ENCODE data around the gene MRPS11. TPM values are rescaled to one million over a fixed set of nuclear protein-coding genes. Genes with fewer than 3 reads are reported as not detected.
"Not testable (repeated sequence)": the region's sequence is repeated elsewhere in the genome, so short reads cannot be mapped to it uniquely, and the experiment has no call there.

Gene MRPS11
- total and polyA plus RNA-seq, 9 of the 15 experiments (the other 6 are each of a cell fraction or from before 2014, with no cell fraction given), result 28.3 to 83.2 (median 53.1) TPM

GRCh38 chr15:88472225-88472624, 4.7 kb downstream of the MRPS11 start:
- CTCF ChIA-PET (ENCODE audit: low intra/inter-chr PET ratio), result no interaction called here
- in situ Hi-C loops (cut with MboI), result loop anchor here (10.0 kb wide), 1 partner anchor 353 kb away; no protein-coding TSS in a partner anchor
- POLR2A ChIA-PET, result interaction anchor here (0.9 to 1.2 kb wide), 2 partner anchors 9 to 14 kb away, joined by 3 read pairs; no protein-coding TSS in a partner anchor

DNA sequence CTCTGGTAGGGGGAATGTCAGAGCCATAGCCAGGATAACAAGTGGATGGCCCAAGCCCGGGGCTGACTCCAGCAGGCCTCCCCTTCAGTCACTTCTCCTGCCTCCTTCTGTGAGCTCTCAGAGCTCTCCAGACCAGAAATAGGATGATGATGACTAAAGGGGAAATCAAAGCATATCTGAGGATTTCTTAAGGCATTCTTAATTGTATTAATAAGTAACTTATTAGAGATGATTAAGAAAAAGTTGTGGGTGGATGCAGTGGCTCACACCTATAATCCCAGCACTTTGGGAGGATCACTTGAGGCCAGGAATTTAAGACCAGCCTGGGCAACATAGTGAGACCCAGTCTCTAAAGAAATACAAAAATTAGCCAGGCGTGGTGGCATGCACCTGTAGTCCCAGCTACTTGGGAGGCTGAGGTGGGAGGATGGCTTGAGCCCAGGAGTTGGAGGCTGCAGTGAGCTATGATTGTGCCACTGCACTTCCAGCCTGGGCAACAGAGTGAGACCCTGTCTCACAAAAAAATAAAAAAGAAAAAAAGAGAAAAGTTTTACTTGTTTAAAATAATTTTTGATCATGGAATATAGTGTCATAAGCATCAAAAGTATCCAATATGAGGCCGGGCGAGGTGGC, 6.3 kb downstream of the MRPS11 start:
- BruUV-seq (replicated peaks); H2AFZ ChIP-seq (ENCODE audit: low read depth, low read length); FAIRE-seq; H3K27me3 ChIP-seq (ENCODE audit: control insufficient read depth in 2 of 2, insufficient read depth in 2 of 2, low read length in 2 of 2); ATAC-seq; H4K20me1 ChIP-seq (replicated peaks; ENCODE audit: control insufficient read depth, insufficient read depth, low read length); H3K4me3 ChIP-seq; H3K4me2 ChIP-seq (ENCODE audit: insufficient read depth, low read length); H3K9ac ChIP-seq (ENCODE audit: insufficient read depth in 1 of 2, low read depth in 2 of 2, low read length in 2 of 2); H3K27ac ChIP-seq (ENCODE audit: extremely low read depth, low read depth, low read length); H3K79me2 ChIP-seq (ENCODE audit: control insufficient read depth, insufficient read depth, low read length); CTCF ChIA-PET (ENCODE audit: low intra/inter-chr PET ratio); H3K9me1 ChIP-seq (ENCODE audit: control insufficient read depth, insufficient read depth, low read length); H3K9me3 ChIP-seq (replicated peaks; ENCODE audit: control insufficient read depth, insufficient read depth, low read depth, low read length); intact Hi-C loops (cut with micrococcal nuclease); DNase-seq (ENCODE audit: extremely low read depth in 1 of 4, low spot score in 3 of 4); H3K4me1 ChIP-seq (replicated peaks in 1 of 2; ENCODE audit: control insufficient read depth in 2 of 2, insufficient read depth in 2 of 2, low read length in 2 of 2): not testable (repeated sequence)
- in situ Hi-C loops (cut with MboI), result loop anchor here (10.0 kb wide), 1 partner anchor 351 kb away; no protein-coding TSS in a partner anchor
- WGBS (ENCODE audit: insufficient coverage, low coverage, missing lambda C conversion rate), result 91% methylated on average over 4 of the region's 4 CpGs
- peaks cover 75% of the 10 kb centered on the region for H3K36me3 ChIP-seq (ENCODE audit: control insufficient read depth, insufficient read depth, low read length)
- POLR2A ChIA-PET, result interaction anchor here (0.7 kb wide), 1 partner anchor 137 kb away, joined by 3 read pairs; no protein-coding TSS in a partner anchor

More at GRCh38 chr15:88472225-88472624, 4.7 kb downstream of the MRPS11 start:
- Histone ChIP-seq H3K9me1 (ENCODE audit: control insufficient read depth, insufficient read depth, low read length) (no peaks in the 10 kb centered on the region), H3K27me3 (ENCODE audit: control insufficient read depth in 2 of 2, insufficient read depth in 2 of 2, low read length in 2 of 2) (no peaks in the 10 kb centered on the region), H3K79me2 (ENCODE audit: control insufficient read depth, insufficient read depth, low read length) (peaks cover 24% of the 10 kb centered on the region), H3K9me3 (replicated peaks; ENCODE audit: control insufficient read depth, insufficient read depth, low read depth, low read length) (no peaks in the 10 kb centered on the region), H3K4me1 (replicated peaks in 1 of 2; ENCODE audit: control insufficient read depth in 2 of 2, insufficient read depth in 2 of 2, low read length in 2 of 2) (peaks cover 4 to 5% of the 10 kb centered on the region in 2 experiments; a peak in 4 of 5 replicates), H3K9ac (ENCODE audit: insufficient read depth in 1 of 2, low read depth in 2 of 2, low read length in 2 of 2) (no peak overlapping the region), H3K27ac (ENCODE audit: extremely low read depth, low read depth, low read length) (no peak overlapping the region), H4K20me1 (replicated peaks; ENCODE audit: control insufficient read depth, insufficient read depth, low read length) (no peaks in the 10 kb centered on the region), H3K4me2 (ENCODE audit: insufficient read depth, low read length) (no peak overlapping the region), H3K4me3 (no peak overlapping the region), H3K36me3 (ENCODE audit: control insufficient read depth, insufficient read depth, low read length) (peaks cover 71% of the 10 kb centered on the region), H2AFZ (ENCODE audit: low read depth, low read length) (no peak overlapping the region)
- 87% methylated on average over 4 of the region's 4 CpGs for WGBS (ENCODE audit: insufficient coverage, low coverage, missing lambda C conversion rate)
- intact Hi-C loops (cut with micrococcal nuclease), result no loop called here
- ATAC-seq (no peak), FAIRE-seq (no peak), DNase-seq (ENCODE audit: extremely low read depth in 1 of 4, low spot score in 3 of 4) (no peak)
- no TSS peak for BruUV-seq (replicated peaks)
- TF ChIP-seq E2F5 (CRISPR knock-in tag; IDR thresholded peaks at IDR 0.05) (no peak), NCOA6 (IDR thresholded peaks at IDR 0.05) (no peak), ZNF444 (CRISPR knock-in tag; IDR thresholded peaks at IDR 0.05) (no peak), BHLHE40 (IDR thresholded peaks at IDR 0.05; ENCODE audit: low read length) (no peak), TBP (optimal IDR thresholded peaks at IDR 0.05; ENCODE audit: low read depth, low read length) (no peak)
- TF ChIP-seq, protein P1, sequence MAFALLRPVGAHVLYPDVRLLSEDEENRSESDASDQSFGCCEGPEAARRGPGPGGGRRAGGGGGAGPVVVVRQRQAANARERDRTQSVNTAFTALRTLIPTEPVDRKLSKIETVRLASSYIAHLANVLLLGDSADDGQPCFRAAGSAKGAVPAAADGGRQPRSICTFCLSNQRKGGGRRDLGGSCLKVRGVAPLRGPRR (CRISPR knock-in tag; IDR thresholded peaks at IDR 0.05), result no peak

Measured in K562 (cell line).